GM23338 (cell line): ENCODE results near the gene ODAD2.

ENCODE experiments used
- CREB1 ChIP-seq: fragments of 250-450 bp; sonication (Bioruptor Pico); IDR thresholded peaks from 2 replicates; pipeline ENCODE4 v1.5.0; 2020; ENCODE audit warnings: low read depth, mild to moderate bottlenecking, moderate library complexity
- CTCF ChIP-seq, 2 experiments: fragments of 200-600 bp in 1 of 2; sonication (generic) in 1 of 2; conservative IDR thresholded peaks; 2 replicates each; pipeline versions ENCODE4 v1.5.1 to v1.6.1; 2016 to 2017; ENCODE audit warnings: antibody characterized with exemption in 2 of 2, low read depth in 2 of 2, mild to moderate bottlenecking in 2 of 2, moderate library complexity in 1 of 2
- ETS1 ChIP-seq: IDR thresholded peaks from 2 replicates; pipeline ENCODE4 v1.6.1; 2016; ENCODE audit warnings: antibody characterized with exemption
- EZH2 ChIP-seq: fragments of 200-600 bp; sonication (generic); IDR thresholded peaks from one replicate; pipeline ENCODE4 v1.8.0; 2017; ENCODE audit warnings: antibody characterized with exemption, mild to moderate bottlenecking, low read depth; ENCODE audit not compliant: unreplicated experiment
- EZH2phosphoT487 ChIP-seq: fragments of 200-600 bp; sonication (generic); IDR thresholded peaks from one replicate; pipeline ENCODE4 v1.8.1; 2018; ENCODE audit warnings: antibody characterized with exemption; ENCODE audit not compliant: unreplicated experiment
- JUNB ChIP-seq: IDR thresholded peaks from one replicate; pipeline ENCODE4 v1.6.1; 2016; ENCODE audit warnings: antibody characterized with exemption; ENCODE audit not compliant: unreplicated experiment
- NANOG ChIP-seq: IDR thresholded peaks from 2 replicates; pipeline ENCODE4 v1.6.1; 2016; ENCODE audit warnings: antibody characterized with exemption, borderline replicate concordance
- POLR2AphosphoS5 ChIP-seq: IDR thresholded peaks from 2 replicates; pipeline ENCODE4 v1.6.1; 2016; ENCODE audit warnings: antibody characterized with exemption, low read depth
- REST ChIP-seq: IDR thresholded peaks from one replicate; pipeline ENCODE4 v1.6.1; 2018; ENCODE audit warnings: antibody characterized with exemption; ENCODE audit not compliant: unreplicated experiment
- STAT1 ChIP-seq: IDR thresholded peaks from one replicate; pipeline ENCODE4 v1.6.1; 2016; ENCODE audit warnings: antibody characterized with exemption; ENCODE audit not compliant: unreplicated experiment
- ZNF114 ChIP-seq: fragments of 250-450 bp; sonication (Bioruptor Pico); IDR thresholded peaks from 2 replicates; pipeline ENCODE4 v1.5.0; 2020; ENCODE audit warnings: mild to moderate bottlenecking, moderate library complexity
- ZNF331 ChIP-seq: fragments of 250-450 bp; sonication (Bioruptor Pico); IDR thresholded peaks from 2 replicates; pipeline ENCODE4 v1.5.0; 2020; ENCODE audit warnings: low read depth, mild to moderate bottlenecking, moderate library complexity
- ZNF462 ChIP-seq: fragments of 250-450 bp; sonication (Bioruptor Pico); IDR thresholded peaks from 2 replicates; pipeline ENCODE4 v1.5.0; 2020; ENCODE audit warnings: mild to moderate bottlenecking, moderate library complexity

- no peak for TF ChIP-seq CTCF (conservative IDR thresholded peaks at IDR 0.05; ENCODE audit: low read depth in 2 of 2)
- no peak for TF ChIP-seq ZNF331
- no peak for TF ChIP-seq REST
- TF ChIP-seq POLR2AphosphoS5, result no peak
- no peak for TF ChIP-seq ZNF462
- no peak for TF ChIP-seq EZH2phosphoT487
- no peak for TF ChIP-seq CREB1
- no peak for TF ChIP-seq JUNB
- no peak for TF ChIP-seq STAT1
- TF ChIP-seq EZH2, result no peak
- no peak for TF ChIP-seq ETS1
- TF ChIP-seq NANOG, result no peak
- no peak for TF ChIP-seq ZNF114 (CRISPR knock-in tag)
Observed at GRCh38 chr10:27911011-27911410, 87.9 kb downstream of the ODAD2 start.
